ENCODE data around the gene GNAQ. TPM values are rescaled to one million over a fixed set of nuclear protein-coding genes. Genes with fewer than 3 reads are reported as not detected.
A peak's percentile ranks its signal among the peaks of the same experiment; 100 is the strongest.

GNAQ gene
- total and polyA plus RNA-seq, 2 of the 13 experiments (the other 11 are each of a cell fraction or from before 2014, with no cell fraction given) = 16.5 to 17.7 TPM

DNA sequence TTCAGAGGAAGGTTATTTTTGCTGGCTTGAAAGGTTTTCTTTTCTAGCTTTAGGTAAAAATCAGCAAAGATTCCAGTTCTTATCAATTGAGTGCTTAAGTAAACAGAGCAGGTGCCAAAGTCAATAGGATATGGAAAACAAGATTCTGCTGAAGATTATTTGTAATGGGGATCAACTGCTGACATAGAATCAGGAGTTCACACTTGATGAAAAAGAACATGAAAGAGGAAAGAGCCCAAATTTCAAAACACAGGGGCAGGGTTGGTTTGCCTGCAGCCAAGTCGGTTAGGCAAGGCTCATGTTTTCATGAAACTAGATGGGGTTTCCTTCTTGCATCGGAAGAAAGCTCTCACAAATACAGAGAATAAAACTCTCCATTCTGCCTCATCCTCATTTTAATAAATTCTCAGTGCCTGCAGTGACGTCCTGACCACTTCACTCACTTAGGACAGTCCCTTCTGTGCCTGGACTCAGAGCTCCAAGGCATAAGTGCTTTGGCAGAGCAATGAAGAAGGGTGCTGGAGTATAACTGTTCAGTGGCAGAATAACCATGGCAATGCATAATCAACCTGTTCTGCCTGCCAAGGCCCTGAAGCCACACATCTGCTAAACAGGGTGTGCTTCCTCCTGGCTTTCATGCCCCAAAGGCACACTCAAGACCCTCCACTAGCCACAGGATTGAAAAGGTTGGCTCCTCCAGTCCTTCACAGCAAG is 179.6 kb downstream of the GNAQ start (continued):
- TF ChIP-seq, protein P1, sequence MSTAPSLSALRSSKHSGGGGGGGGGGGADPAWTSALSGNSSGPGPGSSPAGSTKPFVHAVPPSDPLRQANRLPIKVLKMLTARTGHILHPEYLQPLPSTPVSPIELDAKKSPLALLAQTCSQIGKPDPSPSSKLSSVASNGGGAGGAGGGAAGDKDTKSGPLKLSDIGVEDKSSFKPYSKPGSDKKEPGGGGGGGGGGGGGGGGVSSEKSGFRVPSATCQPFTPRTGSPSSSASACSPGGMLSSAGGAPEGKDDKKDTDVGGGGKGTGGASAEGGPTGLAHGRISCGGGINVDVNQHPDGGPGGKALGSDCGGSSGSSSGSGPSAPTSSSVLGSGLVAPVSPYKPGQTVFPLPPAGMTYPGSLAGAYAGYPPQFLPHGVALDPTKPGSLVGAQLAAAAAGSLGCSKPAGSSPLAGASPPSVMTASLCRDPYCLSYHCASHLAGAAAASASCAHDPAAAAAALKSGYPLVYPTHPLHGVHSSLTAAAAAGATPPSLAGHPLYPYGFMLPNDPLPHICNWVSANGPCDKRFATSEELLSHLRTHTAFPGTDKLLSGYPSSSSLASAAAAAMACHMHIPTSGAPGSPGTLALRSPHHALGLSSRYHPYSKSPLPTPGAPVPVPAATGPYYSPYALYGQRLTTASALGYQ (CRISPR knock-in tag; IDR thresholded peaks at IDR 0.05) = peak; percentile 75
- TF ChIP-seq ARID3A (IDR thresholded peaks at IDR 0.05; ENCODE audit: low read depth, low read length) (no peak), ZBTB10 (CRISPR knock-in tag; IDR thresholded peaks at IDR 0.05; ENCODE audit: borderline replicate concordance) (no peak), TEAD3 (CRISPR knock-in tag; optimal IDR thresholded peaks at IDR 0.05; ENCODE audit: borderline replicate concordance) (no peak), ZNF761 (CRISPR knock-in tag; conservative IDR thresholded peaks at IDR 0.05) (no peak), ISX (CRISPR knock-in tag; conservative IDR thresholded peaks at IDR 0.05) (no peak), SMYD3 (CRISPR knock-in tag; IDR thresholded peaks at IDR 0.05) (no peak), RNF2 (conservative IDR thresholded peaks at IDR 0.05; ENCODE audit: low read depth) (no peak), ZNF709 (CRISPR knock-in tag; IDR thresholded peaks at IDR 0.05) (no peak), ZNF660 (CRISPR knock-in tag; IDR thresholded peaks at IDR 0.05; ENCODE audit: borderline replicate concordance, low read depth) (no peak), ZNF331 (CRISPR knock-in tag; IDR thresholded peaks at IDR 0.05) (no peak), NR2F2 (IDR thresholded peaks at IDR 0.05; ENCODE audit: borderline replicate concordance, low read depth) (no peak)
- TF ChIP-seq, protein P2, sequence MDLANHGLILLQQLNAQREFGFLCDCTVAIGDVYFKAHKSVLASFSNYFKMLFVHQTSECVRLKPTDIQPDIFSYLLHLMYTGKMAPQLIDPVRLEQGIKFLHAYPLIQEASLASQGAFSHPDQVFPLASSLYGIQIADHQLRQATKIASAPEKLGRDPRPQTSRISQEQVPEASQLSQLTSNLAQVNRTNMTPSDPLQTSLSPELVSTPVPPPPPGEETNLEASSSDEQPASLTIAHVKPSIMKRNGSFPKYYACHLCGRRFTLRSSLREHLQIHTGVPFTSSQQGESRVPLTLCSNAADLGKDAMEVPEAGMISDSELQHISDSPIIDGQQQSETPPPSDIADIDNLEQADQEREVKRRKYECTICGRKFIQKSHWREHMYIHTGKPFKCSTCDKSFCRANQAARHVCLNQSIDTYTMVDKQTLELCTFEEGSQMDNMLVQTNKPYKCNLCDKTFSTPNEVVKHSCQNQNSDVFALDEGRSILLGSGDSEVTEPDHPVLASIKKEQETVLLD (CRISPR knock-in tag; IDR thresholded peaks at IDR 0.05; ENCODE audit: low read depth) = no peak
- TF ChIP-seq, protein P3, sequence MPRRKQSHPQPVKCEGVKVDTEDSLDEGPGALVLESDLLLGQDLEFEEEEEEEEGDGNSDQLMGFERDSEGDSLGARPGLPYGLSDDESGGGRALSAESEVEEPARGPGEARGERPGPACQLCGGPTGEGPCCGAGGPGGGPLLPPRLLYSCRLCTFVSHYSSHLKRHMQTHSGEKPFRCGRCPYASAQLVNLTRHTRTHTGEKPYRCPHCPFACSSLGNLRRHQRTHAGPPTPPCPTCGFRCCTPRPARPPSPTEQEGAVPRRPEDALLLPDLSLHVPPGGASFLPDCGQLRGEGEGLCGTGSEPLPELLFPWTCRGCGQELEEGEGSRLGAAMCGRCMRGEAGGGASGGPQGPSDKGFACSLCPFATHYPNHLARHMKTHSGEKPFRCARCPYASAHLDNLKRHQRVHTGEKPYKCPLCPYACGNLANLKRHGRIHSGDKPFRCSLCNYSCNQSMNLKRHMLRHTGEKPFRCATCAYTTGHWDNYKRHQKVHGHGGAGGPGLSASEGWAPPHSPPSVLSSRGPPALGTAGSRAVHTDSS (CRISPR knock-in tag; conservative IDR thresholded peaks at IDR 0.05) = no peak
- TF ChIP-seq, protein P4, sequence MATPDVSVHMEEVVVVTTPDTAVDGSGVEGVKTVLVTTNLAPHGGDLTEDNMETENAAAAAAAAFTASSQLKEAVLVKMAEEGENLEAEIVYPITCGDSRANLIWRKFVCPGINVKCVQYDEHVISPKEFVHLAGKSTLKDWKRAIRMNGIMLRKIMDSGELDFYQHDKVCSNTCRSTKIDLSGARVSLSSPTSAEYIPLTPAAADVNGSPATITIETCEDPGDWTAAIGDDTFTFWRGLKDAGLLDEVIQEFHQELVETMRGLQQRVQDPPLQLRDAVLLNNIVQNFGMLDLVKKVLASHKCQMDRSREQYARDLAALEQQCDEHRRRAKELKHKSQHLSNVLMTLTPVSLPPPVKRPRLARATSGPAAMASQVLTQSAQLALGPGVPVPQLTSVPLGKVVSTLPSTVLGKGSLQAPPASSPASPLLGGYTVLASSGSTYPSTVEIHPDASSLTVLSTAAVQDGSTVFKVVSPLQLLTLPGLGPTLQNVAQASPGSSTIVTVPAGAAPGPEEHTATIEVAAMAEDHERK (CRISPR knock-in tag; IDR thresholded peaks at IDR 0.05; ENCODE audit: low read depth) = no peak

All from HepG2 (cell line).